HG03280 (cell line): ENCODE data around the gene SPATA21.

ENCODE experiments used
- ATAC-seq: cut with Tn5 transposase; IDR thresholded peaks from one replicate; pipeline ENCODE4 v1.9.1; 2021; ENCODE audit warnings: mild to moderate bottlenecking, moderate library complexity; ENCODE audit not compliant: unreplicated experiment

Gene SPATA21

GRCh38 chr1:16451841-16452528 lies 14.8 kb upstream of the SPATA21 start:
- no peak for ATAC-seq

DNA sequence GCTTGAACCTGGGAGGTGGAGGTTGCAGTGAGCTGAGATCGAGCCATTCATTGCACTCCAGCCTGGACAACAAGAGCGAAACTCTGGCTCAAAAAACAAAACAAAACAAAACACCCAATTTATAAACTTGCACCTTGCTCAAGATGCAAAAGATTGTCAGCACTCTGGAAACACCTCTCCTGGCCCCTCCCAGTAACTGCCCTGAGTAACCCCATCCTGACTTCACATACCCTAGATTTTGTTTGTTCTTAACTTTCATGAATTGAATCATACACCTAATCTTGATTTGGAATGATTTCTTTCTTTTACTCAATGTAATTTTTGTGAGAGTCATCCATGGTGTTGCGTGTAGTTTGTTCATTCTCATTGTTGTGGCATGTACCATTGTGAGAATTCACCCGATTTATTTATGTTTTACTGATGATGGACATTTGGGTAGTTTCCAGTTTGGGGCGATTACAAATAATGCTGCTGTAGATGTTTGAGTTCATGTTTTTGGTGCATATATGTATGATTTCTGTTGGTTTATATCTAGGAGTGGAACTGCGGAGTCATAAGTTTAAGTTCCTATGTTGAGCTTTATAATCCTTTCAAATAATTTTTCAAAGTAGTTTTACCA lies 13.7 kb upstream of the SPATA21 start:
- ATAC-seq: no peak

DNA sequence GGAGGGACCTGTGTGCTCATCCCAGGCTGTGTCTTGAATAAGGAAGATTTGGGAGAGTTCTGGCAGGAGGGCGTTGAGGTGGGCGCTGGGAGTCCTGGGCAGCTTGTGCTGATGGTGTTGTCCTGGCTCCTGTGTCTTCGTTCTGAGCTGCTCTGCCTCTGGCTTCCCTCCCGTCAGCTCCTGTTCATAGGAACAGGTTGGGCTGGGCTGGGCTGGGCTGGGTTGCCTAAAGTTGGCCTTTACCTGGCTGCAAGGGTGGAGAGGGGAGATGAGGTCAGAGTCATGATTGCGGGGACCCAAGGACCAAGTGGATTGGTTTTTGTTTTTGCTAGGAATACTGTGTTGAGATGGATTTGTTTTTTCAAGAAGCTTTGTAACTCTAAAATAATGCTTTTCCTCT lies 12.4 kb upstream of the SPATA21 start:
- ATAC-seq: no peak

GRCh38 chr1:16449065-16449464 lies 11.8 kb upstream of the SPATA21 start:
- no peak for ATAC-seq

- ATAC-seq: no peak
Observed at GRCh38 chr1:16447641-16448040, 10.4 kb upstream of the SPATA21 start.

- no peak for ATAC-seq
Observed at GRCh38 chr1:16446116-16446515, 8.9 kb upstream of the SPATA21 start.

- ATAC-seq: no peak
Observed at GRCh38 chr1:16445052-16445451, 7.8 kb upstream of the SPATA21 start.

DNA sequence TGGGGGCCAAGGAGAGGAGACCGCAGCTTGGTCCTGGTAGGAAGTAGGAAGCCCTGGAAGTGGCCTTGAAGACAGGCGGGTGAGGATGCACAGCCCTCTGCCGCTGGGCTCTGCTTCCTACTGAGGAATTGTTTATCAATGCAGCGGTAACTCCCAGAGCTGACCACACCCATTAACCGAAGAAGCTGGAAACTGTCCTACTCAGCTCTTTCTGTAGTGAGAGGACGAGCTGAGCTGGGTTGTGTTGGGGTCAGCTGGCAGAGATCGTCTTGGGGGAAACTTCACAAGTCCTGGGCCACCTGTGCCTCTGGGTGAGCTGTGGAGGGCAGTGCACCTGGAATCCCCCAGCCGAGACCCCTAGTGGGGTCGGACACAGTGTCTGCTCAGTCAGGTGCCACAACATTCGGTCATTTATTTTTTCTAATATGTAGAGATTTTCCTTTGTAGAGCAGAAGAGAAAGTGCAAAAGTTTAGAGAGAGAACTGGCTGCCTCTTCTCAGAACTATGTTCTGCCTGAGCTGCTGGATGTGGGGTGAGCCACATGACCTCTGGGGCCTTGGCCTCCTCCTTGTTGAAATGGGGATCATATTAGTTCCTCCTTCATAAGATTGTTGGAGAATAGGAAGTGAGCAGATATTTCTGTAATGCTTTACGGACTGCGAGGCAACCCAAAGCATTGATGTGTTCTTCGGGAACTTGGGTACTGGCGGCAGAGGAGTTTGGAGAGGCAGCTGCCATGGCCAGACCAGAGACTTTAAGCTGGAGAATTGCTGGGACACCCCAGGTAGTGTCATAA lies 6.9 kb upstream of the SPATA21 start:
- no peak for ATAC-seq

- no peak for ATAC-seq
Observed at GRCh38 chr1:16442941-16443340, 5.7 kb upstream of the SPATA21 start.

GRCh38 chr1:16442265-16442664 lies 5.0 kb upstream of the SPATA21 start:
- no peak for ATAC-seq

DNA sequence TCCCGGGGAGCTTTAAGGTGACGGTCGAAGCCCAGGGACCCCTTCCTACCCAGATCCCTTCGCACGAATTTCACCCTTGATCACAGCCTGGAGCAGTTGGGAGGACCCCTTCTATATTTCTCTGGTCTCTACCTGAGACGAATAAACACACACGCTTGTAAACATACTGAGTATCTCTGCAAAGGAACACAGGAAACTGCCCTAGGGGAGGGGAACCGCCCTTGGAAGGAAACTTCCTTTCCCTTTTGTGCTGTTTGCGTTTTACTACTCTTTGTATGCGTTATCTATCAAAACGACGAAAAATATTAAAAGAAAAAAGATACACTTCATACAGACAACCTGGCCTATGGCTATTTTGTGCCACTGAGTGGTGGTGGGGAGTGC lies 4.0 kb upstream of the SPATA21 start:
- no peak for ATAC-seq

DNA sequence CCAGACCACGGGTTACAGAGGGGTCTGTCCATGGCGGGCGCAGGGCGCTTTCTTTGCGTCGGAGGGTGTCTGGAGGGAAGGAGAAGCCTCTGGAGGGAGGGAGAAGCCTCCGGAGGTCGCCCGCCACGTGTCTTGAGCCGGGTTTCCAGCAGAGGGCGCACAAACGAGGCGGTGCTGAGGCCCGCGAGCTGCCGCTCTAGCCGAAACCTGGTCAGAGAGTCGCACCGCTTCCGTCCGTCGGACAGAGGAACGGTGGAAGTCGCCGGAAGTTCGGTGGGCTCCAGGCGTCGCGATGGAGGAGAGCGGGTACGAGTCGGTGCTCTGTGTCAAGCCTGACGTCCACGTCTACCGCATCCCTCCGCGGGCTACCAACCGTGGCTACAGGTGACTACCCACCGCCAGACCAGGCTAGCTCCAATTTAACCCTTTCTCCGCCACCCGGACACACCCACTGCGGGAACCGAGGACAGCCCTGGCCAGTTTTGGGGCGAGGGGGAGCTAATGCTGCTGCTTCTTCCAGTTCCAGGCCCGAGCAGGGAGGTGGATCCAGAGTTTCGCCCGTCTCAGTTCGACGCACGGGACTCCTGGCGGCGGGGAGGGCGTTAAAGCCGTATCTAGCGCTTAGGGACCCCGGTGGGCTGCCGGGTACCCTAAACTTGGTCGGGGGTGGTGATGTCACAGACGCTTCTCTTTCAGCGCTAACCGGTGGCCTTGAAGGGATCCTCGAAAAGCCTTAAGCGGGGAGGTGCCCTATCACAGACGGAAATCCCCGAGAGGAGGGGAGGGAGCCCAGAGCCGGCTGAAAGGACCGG lies 3.5 kb upstream of the SPATA21 start, which contains the start of gene NECAP2:
Gene NECAP2, plus strand, starts transcription at position 255 of the 812 bp plus-strand sequence. Its CDS starts 38 bp downstream, at position 293.
- ATAC-seq: peak; percentile 88

DNA sequence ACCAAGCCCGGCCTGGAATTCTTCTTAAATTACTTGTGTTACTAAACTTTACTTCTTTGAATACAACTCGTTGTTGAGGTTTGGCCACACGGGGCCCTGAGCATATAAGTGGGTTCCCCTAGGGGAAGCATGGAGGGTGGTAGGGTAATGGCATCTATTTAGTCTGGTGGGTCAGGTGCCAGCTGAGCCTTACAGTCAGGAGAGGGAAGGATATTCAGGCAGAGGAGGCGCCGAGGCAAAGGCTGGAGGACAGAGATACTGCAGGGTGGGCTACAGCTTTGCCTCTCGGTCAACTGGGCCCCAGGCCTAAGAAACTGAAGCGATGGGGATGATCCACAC lies 2.9 kb upstream of the SPATA21 start:
- peak; percentile 18 for ATAC-seq

DNA sequence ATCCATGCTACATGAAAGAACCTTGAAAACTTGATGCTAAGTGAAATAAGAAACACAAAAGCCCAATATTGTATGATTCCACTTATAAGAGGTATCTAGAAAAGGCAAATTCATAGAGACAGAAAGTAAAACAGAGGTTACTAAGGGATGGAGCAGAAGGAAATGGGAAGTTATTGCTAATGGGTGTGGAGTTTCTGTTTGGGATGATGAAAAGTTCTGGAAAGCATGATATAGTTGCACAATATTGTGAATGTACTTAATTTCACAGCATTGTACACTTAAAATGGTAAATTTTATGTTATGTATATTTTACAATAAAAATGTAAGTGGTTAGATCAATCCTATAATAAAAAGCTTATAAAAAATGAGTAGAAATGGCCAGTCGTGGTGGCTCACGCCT lies 1.7 kb upstream of the SPATA21 start:
- no peak for ATAC-seq

- no peak for ATAC-seq
Observed at GRCh38 chr1:16438516-16438915, 1.3 kb upstream of the SPATA21 start.

GRCh38 chr1:16434501-16434900 lies 2.7 kb downstream of the SPATA21 start:
- ATAC-seq: no peak

DNA sequence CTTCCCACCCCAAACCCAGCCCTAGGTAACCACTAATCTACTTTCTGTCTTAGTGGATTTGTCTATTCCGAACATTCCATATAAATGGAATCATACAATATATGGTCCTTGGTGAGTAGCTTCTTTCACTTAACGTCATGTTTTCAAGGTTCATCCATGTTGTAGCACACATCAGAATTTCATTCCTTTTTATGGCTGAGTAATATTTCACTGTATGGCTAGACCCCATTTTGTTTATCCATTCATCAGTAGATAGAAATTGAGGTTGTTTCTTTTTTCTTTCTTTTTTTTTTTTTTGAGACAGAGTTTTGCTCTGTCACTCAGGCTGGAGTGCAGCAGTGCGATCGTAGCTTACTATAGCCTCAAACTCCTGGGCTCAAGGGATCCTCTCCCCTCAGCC lies 3.2 kb downstream of the SPATA21 start:
- ATAC-seq: no peak

DNA sequence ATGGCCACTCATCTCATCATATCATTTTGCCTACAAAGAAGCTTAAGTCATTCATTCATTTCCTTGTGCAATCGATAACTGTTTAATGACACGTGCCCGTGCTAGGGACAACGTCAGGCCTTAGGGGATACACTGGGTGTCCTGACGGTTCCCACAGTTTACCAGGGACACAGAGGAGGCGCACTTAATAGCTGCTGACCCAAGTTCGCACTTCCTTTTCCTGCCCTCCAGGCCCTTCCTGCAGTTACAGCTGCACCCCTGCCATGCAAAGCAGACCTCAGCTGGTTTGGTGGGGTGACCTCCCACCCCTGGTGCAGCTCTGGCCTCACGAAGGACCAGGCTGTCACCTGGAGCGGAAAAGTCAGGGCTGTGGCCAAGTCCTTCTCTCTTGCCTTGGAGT lies 4.2 kb downstream of the SPATA21 start:
- ATAC-seq: no peak

DNA sequence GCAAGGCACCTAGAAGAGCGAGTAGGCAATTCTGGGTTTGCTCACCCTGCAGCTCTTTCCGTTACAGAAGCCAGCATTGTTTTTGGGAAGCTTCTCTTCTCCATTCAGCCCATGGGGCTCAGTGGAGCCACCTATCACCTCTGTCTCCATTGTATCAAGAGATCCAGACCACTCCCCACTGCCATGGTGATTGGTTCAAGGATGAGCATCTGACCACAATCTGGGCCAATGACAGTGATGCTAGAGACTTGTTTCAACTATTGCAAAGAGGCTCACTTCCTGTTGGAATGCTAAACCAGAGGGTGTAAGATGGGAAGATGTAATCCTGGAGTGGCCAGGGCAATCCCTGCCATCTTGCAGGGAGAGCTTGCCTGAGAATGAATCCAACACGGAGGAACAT lies 6.6 kb downstream of the SPATA21 start:
- no peak for ATAC-seq

- ATAC-seq: no peak
Observed at GRCh38 chr1:16425125-16426025, 11.8 kb downstream of the SPATA21 start.
